ENCODE data around the gene TTLL5.

DNA sequence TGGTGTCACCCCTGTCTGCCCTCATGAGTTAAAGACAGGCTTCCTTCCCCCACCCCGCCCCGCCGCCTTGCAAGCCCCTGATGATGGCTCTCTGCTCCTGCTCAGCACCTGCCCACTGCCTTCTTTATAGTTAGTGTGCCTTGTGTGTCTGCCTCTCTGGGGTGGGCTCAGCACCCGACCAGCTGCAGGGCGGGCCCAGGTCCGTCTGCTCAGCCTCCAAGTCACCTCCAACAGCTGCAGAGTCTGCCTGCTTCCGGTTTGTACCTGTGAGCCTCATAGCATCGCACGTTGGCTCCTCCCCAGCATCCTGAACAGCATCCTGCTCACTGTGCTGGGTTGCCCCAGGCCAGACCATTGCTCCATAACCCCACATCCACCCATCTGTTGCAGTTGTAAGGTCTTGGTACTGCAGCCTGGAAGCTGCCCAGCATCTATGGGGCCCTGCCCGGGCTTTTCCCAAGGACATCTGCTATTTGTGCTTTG, 317.2 kb downstream of the TTLL5 start:
- TF ChIP-seq, protein P1, sequence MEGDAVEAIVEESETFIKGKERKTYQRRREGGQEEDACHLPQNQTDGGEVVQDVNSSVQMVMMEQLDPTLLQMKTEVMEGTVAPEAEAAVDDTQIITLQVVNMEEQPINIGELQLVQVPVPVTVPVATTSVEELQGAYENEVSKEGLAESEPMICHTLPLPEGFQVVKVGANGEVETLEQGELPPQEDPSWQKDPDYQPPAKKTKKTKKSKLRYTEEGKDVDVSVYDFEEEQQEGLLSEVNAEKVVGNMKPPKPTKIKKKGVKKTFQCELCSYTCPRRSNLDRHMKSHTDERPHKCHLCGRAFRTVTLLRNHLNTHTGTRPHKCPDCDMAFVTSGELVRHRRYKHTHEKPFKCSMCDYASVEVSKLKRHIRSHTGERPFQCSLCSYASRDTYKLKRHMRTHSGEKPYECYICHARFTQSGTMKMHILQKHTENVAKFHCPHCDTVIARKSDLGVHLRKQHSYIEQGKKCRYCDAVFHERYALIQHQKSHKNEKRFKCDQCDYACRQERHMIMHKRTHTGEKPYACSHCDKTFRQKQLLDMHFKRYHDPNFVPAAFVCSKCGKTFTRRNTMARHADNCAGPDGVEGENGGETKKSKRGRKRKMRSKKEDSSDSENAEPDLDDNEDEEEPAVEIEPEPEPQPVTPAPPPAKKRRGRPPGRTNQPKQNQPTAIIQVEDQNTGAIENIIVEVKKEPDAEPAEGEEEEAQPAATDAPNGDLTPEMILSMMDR (IDR thresholded peaks at IDR 0.05): no peak
- TF ChIP-seq EP300 (IDR thresholded peaks at IDR 0.05): no peak
